ENCODE data around the gene TMED10. TPM values are rescaled to one million over a fixed set of nuclear protein-coding genes. Genes with fewer than 3 reads are reported as not detected.

The TMED10 gene
- polyA plus RNA-seq, 1 donor from 2014 or later = 146 TPM

DNA sequence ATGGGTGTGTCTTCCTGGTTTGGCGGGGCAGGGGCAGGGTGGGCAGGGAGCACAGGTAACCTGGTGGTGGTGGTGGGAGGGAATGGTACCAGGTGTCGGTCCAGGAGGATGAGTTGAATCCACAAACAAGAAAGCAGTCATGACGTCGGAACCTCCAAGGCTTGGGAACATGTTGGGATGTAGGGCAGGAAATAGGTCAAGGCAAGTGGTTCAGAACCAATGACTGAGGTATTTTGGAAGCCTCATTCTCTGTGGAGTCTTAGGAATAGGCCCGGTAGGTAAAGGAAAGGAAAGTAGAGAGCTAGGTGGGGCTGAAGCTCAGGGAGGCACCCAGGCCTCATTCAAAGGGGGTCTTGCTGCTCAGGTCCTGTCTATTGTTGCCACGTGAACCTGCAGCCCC, 39.1 kb upstream of the TMED10 start:
- TF ChIP-seq RAD21 (conservative IDR thresholded peaks at IDR 0.05) (no peak), TAF1 (IDR thresholded peaks at IDR 0.05; ENCODE audit: low read depth) (no peak), MXI1 (conservative IDR thresholded peaks at IDR 0.05; ENCODE audit: poor library complexity, severe bottlenecking) (no peak), SMC3 (conservative IDR thresholded peaks at IDR 0.05; ENCODE audit: poor library complexity) (no peak)
- TF ChIP-seq, protein P1, sequence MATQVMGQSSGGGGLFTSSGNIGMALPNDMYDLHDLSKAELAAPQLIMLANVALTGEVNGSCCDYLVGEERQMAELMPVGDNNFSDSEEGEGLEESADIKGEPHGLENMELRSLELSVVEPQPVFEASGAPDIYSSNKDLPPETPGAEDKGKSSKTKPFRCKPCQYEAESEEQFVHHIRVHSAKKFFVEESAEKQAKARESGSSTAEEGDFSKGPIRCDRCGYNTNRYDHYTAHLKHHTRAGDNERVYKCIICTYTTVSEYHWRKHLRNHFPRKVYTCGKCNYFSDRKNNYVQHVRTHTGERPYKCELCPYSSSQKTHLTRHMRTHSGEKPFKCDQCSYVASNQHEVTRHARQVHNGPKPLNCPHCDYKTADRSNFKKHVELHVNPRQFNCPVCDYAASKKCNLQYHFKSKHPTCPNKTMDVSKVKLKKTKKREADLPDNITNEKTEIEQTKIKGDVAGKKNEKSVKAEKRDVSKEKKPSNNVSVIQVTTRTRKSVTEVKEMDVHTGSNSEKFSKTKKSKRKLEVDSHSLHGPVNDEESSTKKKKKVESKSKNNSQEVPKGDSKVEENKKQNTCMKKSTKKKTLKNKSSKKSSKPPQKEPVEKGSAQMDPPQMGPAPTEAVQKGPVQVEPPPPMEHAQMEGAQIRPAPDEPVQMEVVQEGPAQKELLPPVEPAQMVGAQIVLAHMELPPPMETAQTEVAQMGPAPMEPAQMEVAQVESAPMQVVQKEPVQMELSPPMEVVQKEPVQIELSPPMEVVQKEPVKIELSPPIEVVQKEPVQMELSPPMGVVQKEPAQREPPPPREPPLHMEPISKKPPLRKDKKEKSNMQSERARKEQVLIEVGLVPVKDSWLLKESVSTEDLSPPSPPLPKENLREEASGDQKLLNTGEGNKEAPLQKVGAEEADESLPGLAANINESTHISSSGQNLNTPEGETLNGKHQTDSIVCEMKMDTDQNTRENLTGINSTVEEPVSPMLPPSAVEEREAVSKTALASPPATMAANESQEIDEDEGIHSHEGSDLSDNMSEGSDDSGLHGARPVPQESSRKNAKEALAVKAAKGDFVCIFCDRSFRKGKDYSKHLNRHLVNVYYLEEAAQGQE (IDR thresholded peaks at IDR 0.05; ENCODE audit: borderline replicate concordance) = no peak
- TF ChIP-seq, protein P2, sequence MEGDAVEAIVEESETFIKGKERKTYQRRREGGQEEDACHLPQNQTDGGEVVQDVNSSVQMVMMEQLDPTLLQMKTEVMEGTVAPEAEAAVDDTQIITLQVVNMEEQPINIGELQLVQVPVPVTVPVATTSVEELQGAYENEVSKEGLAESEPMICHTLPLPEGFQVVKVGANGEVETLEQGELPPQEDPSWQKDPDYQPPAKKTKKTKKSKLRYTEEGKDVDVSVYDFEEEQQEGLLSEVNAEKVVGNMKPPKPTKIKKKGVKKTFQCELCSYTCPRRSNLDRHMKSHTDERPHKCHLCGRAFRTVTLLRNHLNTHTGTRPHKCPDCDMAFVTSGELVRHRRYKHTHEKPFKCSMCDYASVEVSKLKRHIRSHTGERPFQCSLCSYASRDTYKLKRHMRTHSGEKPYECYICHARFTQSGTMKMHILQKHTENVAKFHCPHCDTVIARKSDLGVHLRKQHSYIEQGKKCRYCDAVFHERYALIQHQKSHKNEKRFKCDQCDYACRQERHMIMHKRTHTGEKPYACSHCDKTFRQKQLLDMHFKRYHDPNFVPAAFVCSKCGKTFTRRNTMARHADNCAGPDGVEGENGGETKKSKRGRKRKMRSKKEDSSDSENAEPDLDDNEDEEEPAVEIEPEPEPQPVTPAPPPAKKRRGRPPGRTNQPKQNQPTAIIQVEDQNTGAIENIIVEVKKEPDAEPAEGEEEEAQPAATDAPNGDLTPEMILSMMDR (IDR thresholded peaks at IDR 0.05; ENCODE audit: poor library complexity, severe bottlenecking) = no peak
- no peaks in the 10 kb centered on the region for H3F3A ChIP-seq (ENCODE audit: insufficient read depth, low read length, poor library complexity, severe bottlenecking)
- H3K9me3 ChIP-seq (ENCODE audit: low read length) = no peaks in the 10 kb centered on the region
- H3K9ac ChIP-seq (ENCODE audit: low read length) = no peak overlapping the region
- no peaks in the 10 kb centered on the region for H3K9me2 ChIP-seq (ENCODE audit: insufficient read depth, low read length)
- H3K36me3 ChIP-seq (ENCODE audit: insufficient read depth, low read length) = no peaks in the 10 kb centered on the region
- H3K79me2 ChIP-seq (replicated peaks; ENCODE audit: insufficient read depth, low read length) = no peaks in the 10 kb centered on the region
- H3K4me2 ChIP-seq (ENCODE audit: low read length) = no peak overlapping the region
- no peak overlapping the region for H3K27ac ChIP-seq (ENCODE audit: low read length)
- no peaks in the 10 kb centered on the region for H4K20me1 ChIP-seq (ENCODE audit: insufficient read depth)
- no peaks in the 10 kb centered on the region for H3K27me3 ChIP-seq (ENCODE audit: insufficient read depth, low read depth, low read length)
- H3K4me3 ChIP-seq (ENCODE audit: low read length) = no peak overlapping the region
- no peak overlapping the region for H2AFZ ChIP-seq (ENCODE audit: low read depth, low read length)

DNA sequence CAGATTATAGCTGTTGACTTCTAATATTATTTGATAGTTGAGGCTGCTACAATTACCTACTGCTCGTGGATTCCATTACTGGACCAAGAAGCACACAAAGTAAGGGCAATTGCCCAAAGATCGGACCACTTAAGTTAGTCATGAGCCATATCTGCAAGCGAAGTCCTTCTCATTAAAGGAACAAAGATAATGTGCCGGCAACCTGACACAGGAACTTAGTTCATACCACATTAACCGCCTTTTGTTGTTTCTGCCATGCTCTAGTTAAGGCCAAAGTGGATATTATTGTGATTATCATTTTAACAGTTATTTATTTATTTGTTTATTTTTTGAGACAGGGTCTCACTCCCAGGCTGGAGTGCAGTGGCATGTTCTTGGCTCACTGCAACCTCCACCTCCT, 38.1 kb upstream of the TMED10 start:
- H3K79me2 ChIP-seq (replicated peaks; ENCODE audit: insufficient read depth, low read length) = no peaks in the 10 kb centered on the region
- no peak overlapping the region for H3K4me2 ChIP-seq (ENCODE audit: low read length)

More for the DNA sequence above, 38.1 kb upstream of the TMED10 start:
- Histone ChIP-seq H4K20me1 (ENCODE audit: insufficient read depth) (no peaks in the 10 kb centered on the region), H3K9ac (ENCODE audit: low read length) (no peak overlapping the region), H3K4me3 (ENCODE audit: low read length) (no peak overlapping the region), H3K9me3 (ENCODE audit: low read length) (no peaks in the 10 kb centered on the region), H3K27me3 (ENCODE audit: insufficient read depth, low read depth, low read length) (no peaks in the 10 kb centered on the region), H3K27ac (ENCODE audit: low read length) (no peak overlapping the region), H2AFZ (ENCODE audit: low read depth, low read length) (no peak overlapping the region), H3F3A (ENCODE audit: insufficient read depth, low read length, poor library complexity, severe bottlenecking) (no peaks in the 10 kb centered on the region), H3K36me3 (ENCODE audit: insufficient read depth, low read length) (no peaks in the 10 kb centered on the region), H3K9me2 (ENCODE audit: insufficient read depth, low read length) (no peaks in the 10 kb centered on the region)
- TF ChIP-seq TAF1 (IDR thresholded peaks at IDR 0.05; ENCODE audit: low read depth) (no peak), SMC3 (conservative IDR thresholded peaks at IDR 0.05; ENCODE audit: poor library complexity) (no peak), RAD21 (conservative IDR thresholded peaks at IDR 0.05) (no peak), MXI1 (conservative IDR thresholded peaks at IDR 0.05; ENCODE audit: poor library complexity, severe bottlenecking) (no peak), EP300 (conservative IDR thresholded peaks at IDR 0.05; ENCODE audit: poor library complexity, severe bottlenecking) (no peak), EZH2 (IDR thresholded peaks at IDR 0.05; ENCODE audit: borderline replicate concordance, insufficient read depth, low read length, poor library complexity, severe bottlenecking) (no peak)
- TF ChIP-seq, protein P1 (IDR thresholded peaks at IDR 0.05; ENCODE audit: borderline replicate concordance) = no peak
